HG03095 (cell line): ENCODE measurements around the gene TMEM52B.

ENCODE experiments used
- ATAC-seq: cut with Tn5 transposase; IDR thresholded peaks from one replicate; pipeline ENCODE4 v1.9.1; 2021; ENCODE audit warnings: moderate library complexity; ENCODE audit not compliant: unreplicated experiment

TMEM52B gene

DNA sequence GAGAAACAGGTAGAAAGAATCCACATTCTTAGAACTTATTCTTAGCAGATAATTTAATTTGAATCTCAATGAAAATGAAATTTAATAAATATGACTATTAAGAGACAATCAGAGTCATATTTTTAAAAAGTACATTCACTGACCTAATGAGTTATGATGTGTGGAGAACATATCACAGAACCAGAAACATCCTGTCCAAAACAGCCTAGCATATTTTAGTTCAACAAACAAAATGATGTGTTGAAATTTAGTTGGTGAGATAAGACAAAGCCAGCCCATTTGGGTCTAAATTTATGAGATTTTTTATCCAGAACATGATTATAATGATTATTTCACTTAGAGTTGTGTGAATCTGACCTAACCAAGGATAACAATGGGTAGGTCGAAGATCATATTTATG lies 59.7 kb downstream of the TMEM52B start:
- no peak for ATAC-seq

DNA sequence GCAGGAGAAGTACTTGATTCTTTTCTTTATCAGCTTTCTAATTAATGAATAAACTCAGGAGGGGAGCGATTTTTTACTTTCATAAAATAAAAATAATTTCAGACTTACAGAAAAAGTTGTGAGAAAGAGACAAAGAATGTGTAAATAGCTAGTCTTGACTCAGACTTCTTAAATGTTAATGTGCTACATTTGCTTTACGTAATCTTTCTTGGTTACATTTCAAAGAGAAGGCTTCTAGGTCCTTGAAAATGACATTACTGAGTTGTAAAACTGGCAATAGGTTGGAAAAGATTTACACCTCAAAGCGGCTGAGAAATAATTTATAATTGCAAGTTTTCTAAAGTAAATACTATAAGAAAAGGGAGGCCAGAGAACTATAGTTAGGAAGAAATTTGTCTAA lies 62.5 kb downstream of the TMEM52B start:
- ATAC-seq: no peak
